Posterior vena cava (tissue), 2 donors: ENCODE results near the gene PSMD6. TPM values are rescaled to one million over a fixed set of nuclear protein-coding genes. Genes with fewer than 3 reads are reported as not detected.

ENCODE experiments used
- DNase-seq: peaks from one replicate; pipeline ENCODE4 v3.0.0-alpha.2; 2020; ENCODE audit warnings: low spot score
- intact Hi-C, 2 donors: fragments of 100-400 bp; cut with DNase I; formaldehyde crosslinking; loops; one replicate each; pipeline versions ENCODE4 v1.14.1 to v1.14.2; 2022 to 2023
- total RNA-seq, 2 donors: library from RNA; stranded (reverse); fragmentation: NEBNext Ultra II Directional; extraction: Animal tissue kit (Norgen Biotek cat#: 25700); gene quantifications; one replicate each; pipeline ENCODE4 v1.2.1, GENCODE V29; 2021
- donor health status: DM: yes; HTN: yes; CAD: no.
- donor health status: DM: yes; HTN: yes; CAD: no.

The PSMD6 gene
- total RNA-seq, 2 donors from 2014 or later = 53.3 to 62.7 TPM

- no peak for DNase-seq
- intact Hi-C loops = loop anchor here (10.0 kb wide), 1 partner anchor 75 kb away; the partner anchor contains the start of gene SCAANT1 (in 2 of the 2)
These were observed 33.1 kb downstream of the PSMD6 start for GRCh38 chr3:63990204-63990603.

- intact Hi-C loops = no loop called here
- no peak for DNase-seq
These were observed 34.4 kb downstream of the PSMD6 start for GRCh38 chr3:63988943-63989342.

GRCh38 chr3:63986831-63987230, 36.5 kb downstream of the PSMD6 start:
- DNase-seq = no peak
- intact Hi-C loops = no loop called here

- intact Hi-C loops = no loop called here
- DNase-seq = no peak
These were observed 37.1 kb downstream of the PSMD6 start for GRCh38 chr3:63986146-63986545.

- no peak for DNase-seq
- intact Hi-C loops = no loop called here
These were observed 38.9 kb downstream of the PSMD6 start for GRCh38 chr3:63984391-63984790.

- DNase-seq = no peak
These were observed 41.3 kb downstream of the PSMD6 start for GRCh38 chr3:63981980-63982379.

GRCh38 chr3:63980830-63981498, 42.3 kb downstream of the PSMD6 start:
- intact Hi-C loops = no loop called here
- no peak for DNase-seq

More at GRCh38 chr3:63981980-63982379, 41.3 kb downstream of the PSMD6 start:
- intact Hi-C loops = no loop called here

GRCh38 chr3:63980019-63980418, 43.3 kb downstream of the PSMD6 start:
- intact Hi-C loops = no loop called here

GRCh38 chr3:63979093-63979885, 44.0 kb downstream of the PSMD6 start:
- no peak for DNase-seq
- intact Hi-C loops = no loop called here

More at GRCh38 chr3:63980019-63980418, 43.3 kb downstream of the PSMD6 start:
- DNase-seq = no peak

GRCh38 chr3:63977893-63978292, 45.4 kb downstream of the PSMD6 start:
- DNase-seq = no peak
- intact Hi-C loops = loop anchor here in 1 of 2 donors (2.0 kb wide), 1 partner anchor 17 kb away; no protein-coding TSS in a partner anchor

GRCh38 chr3:63976872-63977200, 46.5 kb downstream of the PSMD6 start:
- no peak for DNase-seq
- intact Hi-C loops = loop anchor here in 1 of 2 donors (2.0 kb wide), 1 partner anchor 18 kb away; no protein-coding TSS in a partner anchor

- no peak for DNase-seq
These were observed 47.0 kb downstream of the PSMD6 start for GRCh38 chr3:63976161-63976871.

GRCh38 chr3:63975723-63976122, 47.6 kb downstream of the PSMD6 start:
- intact Hi-C loops = loop anchor here in 1 of 2 donors (2.0 kb wide), 1 partner anchor 19 kb away; no protein-coding TSS in a partner anchor
- DNase-seq = no peak

More at GRCh38 chr3:63976161-63976871, 47.0 kb downstream of the PSMD6 start:
- intact Hi-C loops = loop anchor here in 1 of 2 donors (2.0 kb wide), 1 partner anchor 18 kb away; no protein-coding TSS in a partner anchor

- intact Hi-C loops = no loop called here
- no peak for DNase-seq
These were observed 48.8 kb downstream of the PSMD6 start for GRCh38 chr3:63974451-63974850.

- no peak for DNase-seq
- intact Hi-C loops = no loop called here
These were observed 49.9 kb downstream of the PSMD6 start for GRCh38 chr3:63973406-63973805.

GRCh38 chr3:63972987-63973386, 50.3 kb downstream of the PSMD6 start:
- intact Hi-C loops = no loop called here
- DNase-seq = no peak

- intact Hi-C loops = no loop called here
- DNase-seq = no peak
These were observed 51.1 kb downstream of the PSMD6 start for GRCh38 chr3:63972196-63972595.

- intact Hi-C loops = no loop called here
- DNase-seq = no peak
These were observed 52.4 kb downstream of the PSMD6 start for GRCh38 chr3:63970631-63971475.

- intact Hi-C loops = no loop called here
- DNase-seq = no peak
These were observed 53.4 kb downstream of the PSMD6 start for GRCh38 chr3:63969876-63970275.
